IMR-90 (cell line): ENCODE results near the gene L1CAM. TPM values are rescaled to one million over a fixed set of nuclear protein-coding genes. Genes with fewer than 3 reads are reported as not detected.

Source experiments
- ATAC-seq: fragments of 200-7000 bp; cut with Tn5 transposase; 2 replicates; pipeline ENCODE4 v1.9.1; 2020; ENCODE audit warnings: low read depth, mild to moderate bottlenecking, moderate library complexity
- BruUV-seq: library from RNA; stranded (reverse); fragments of 400-500 nt; replicated peaks from 2 replicates; lab custom pipeline; 2021; lab: Mats Ljungman, UMichigan
- CTCF ChIA-PET: fragments of 300-600 bp; formaldehyde crosslinking; extraction: SDS; loops from one replicate; lab custom pipeline; 2021; ENCODE audit warnings: antibody characterized with exemption; lab: Yijun Ruan, JAX
- POLR2A ChIA-PET: fragments of 300-600 bp; sonication (Branson Sonifier 250); formaldehyde crosslinking; loops from one replicate; lab custom pipeline; 2022; ENCODE audit warnings: antibody characterized with exemption; ENCODE audit not compliant: unreplicated experiment; lab: Charles Lee
- DNase-seq: peaks from one replicate; pipeline ENCODE4 v3.0.0; 2013
- H2AFZ ChIP-seq: replicated peaks from 2 replicates; pipeline ENCODE3; 2013; ENCODE audit warnings: low read length, mild to moderate bottlenecking; ENCODE audit not compliant: poor library complexity
- H2AK5ac ChIP-seq: 2 replicates; pipeline ENCODE4 v1.6.1; 2013; ENCODE audit warnings: low read depth, low read length, inconsistent platforms
- H2AK9ac ChIP-seq: replicated peaks from 2 replicates; pipeline ENCODE3; 2013; ENCODE audit warnings: mild to moderate bottlenecking, low read depth, low read length, moderate library complexity; ENCODE audit not compliant: poor library complexity
- H2BK120ac ChIP-seq: 2 replicates; pipeline ENCODE4 v1.6.1; 2013; ENCODE audit warnings: low read depth, low read length, inconsistent platforms
- H2BK15ac ChIP-seq: 3 replicates; pipeline ENCODE4 v1.6.1; 2013; ENCODE audit warnings: low read depth, low read length, inconsistent platforms
- H2BK20ac ChIP-seq: 2 replicates; pipeline ENCODE4 v1.6.1; 2013; ENCODE audit warnings: low read depth, mild to moderate bottlenecking, inconsistent platforms, low read length, moderate library complexity
- H2BK5ac ChIP-seq: 2 replicates; pipeline ENCODE4 v1.6.1; 2013; ENCODE audit warnings: mild to moderate bottlenecking, low read depth, low read length, inconsistent platforms; ENCODE audit not compliant: poor library complexity, severe bottlenecking
- H3K14ac ChIP-seq: replicated peaks from 2 replicates; pipeline ENCODE4 v1.6.1; 2013; ENCODE audit warnings: low read depth, low read length, inconsistent platforms
- H3K18ac ChIP-seq: 2 replicates; pipeline ENCODE4 v1.6.1; 2013; ENCODE audit warnings: low read depth, low read length, control low read depth
- H3K23ac ChIP-seq: 2 replicates; pipeline ENCODE4 v1.6.1; 2013; ENCODE audit warnings: low read depth, low read length, inconsistent platforms
- H3K27ac ChIP-seq: 2 replicates; pipeline ENCODE4 v1.5.1; 2013; ENCODE audit warnings: mild to moderate bottlenecking, control low read depth, low read length; ENCODE audit not compliant: insufficient read depth
- H3K27me3 ChIP-seq: 2 replicates; pipeline ENCODE4 v1.6.1; 2013; ENCODE audit warnings: low read length; ENCODE audit not compliant: control insufficient read depth, insufficient read depth
- H3K36me3 ChIP-seq: 2 replicates; pipeline ENCODE4 v1.6.1; 2013; ENCODE audit warnings: low read length, mixed read lengths; ENCODE audit not compliant: control insufficient read depth, insufficient read depth
- H3K4ac ChIP-seq: 2 replicates; pipeline ENCODE4 v1.6.1; 2013; ENCODE audit warnings: low read depth, low read length, inconsistent platforms
- H3K4me1 ChIP-seq: 2 replicates; pipeline ENCODE4 v1.6.1; 2013; ENCODE audit warnings: low read length, mixed read lengths; ENCODE audit not compliant: control insufficient read depth, insufficient read depth
- H3K4me2 ChIP-seq: 2 replicates; pipeline ENCODE4 v1.6.1; 2013; ENCODE audit warnings: low read depth, mild to moderate bottlenecking, control low read depth, low read length, moderate library complexity
- H3K4me3 ChIP-seq: 2 replicates; pipeline ENCODE4 v1.5.1; 2013; ENCODE audit warnings: low read depth, mild to moderate bottlenecking, control low read depth, low read length, moderate library complexity; ENCODE audit not compliant: insufficient read depth
- H3K56ac ChIP-seq: 2 replicates; pipeline ENCODE4 v1.6.1; 2013; ENCODE audit warnings: low read length, inconsistent platforms; ENCODE audit not compliant: insufficient read depth; ENCODE audit errors: extremely low read depth
- H3K79me1 ChIP-seq, 2 experiments: 2 replicates each; pipeline ENCODE4 v1.6.1; 2013; ENCODE audit warnings: low read length in 2 of 2, inconsistent platforms in 1 of 2, low read depth in 1 of 2
- H3K9ac ChIP-seq: 2 replicates; pipeline ENCODE4 v1.6.1; 2013; ENCODE audit warnings: low read depth, low read length, control low read depth
- H3K9me1 ChIP-seq: 2 replicates; pipeline ENCODE4 v1.6.1; 2013; ENCODE audit warnings: low read length, inconsistent platforms; ENCODE audit not compliant: insufficient read depth
- H3K9me3 ChIP-seq: 2 replicates; pipeline ENCODE4 v1.6.1; 2013; ENCODE audit warnings: low read length; ENCODE audit not compliant: control insufficient read depth, insufficient read depth
- H4K20me1 ChIP-seq: 2 replicates; pipeline ENCODE4 v1.6.1; 2013; ENCODE audit warnings: low read length, inconsistent platforms; ENCODE audit not compliant: insufficient read depth
- H4K5ac ChIP-seq: 2 replicates; pipeline ENCODE4 v1.6.1; 2013; ENCODE audit warnings: mild to moderate bottlenecking, low read depth, low read length, control low read depth
- H4K8ac ChIP-seq, 2 experiments: 2 replicates each; pipeline ENCODE4 v1.6.1; 2013; ENCODE audit warnings: low read depth in 2 of 2, low read length in 2 of 2, control low read depth in 1 of 2, inconsistent platforms in 1 of 2
- H4K91ac ChIP-seq: 2 replicates; pipeline ENCODE4 v1.6.1; 2013; ENCODE audit warnings: low read depth, low read length, inconsistent platforms; ENCODE audit not compliant: insufficient read depth
- BHLHE40 ChIP-seq: fragments of 150-350 bp; IDR thresholded peaks from 2 replicates; pipeline ENCODE4 v1.6.1; 2016; ENCODE audit warnings: mild to moderate bottlenecking, low read depth, low read length
- CEBPB ChIP-seq: IDR thresholded peaks from 2 replicates; pipeline ENCODE4 v1.6.1; 2012; ENCODE audit warnings: low read depth, low read length, improper control_type of control experiment
- MAZ ChIP-seq: IDR thresholded peaks from 2 replicates; pipeline ENCODE4 v1.6.1; 2012; ENCODE audit warnings: low read depth, mild to moderate bottlenecking, low read length, improper control_type of control experiment, moderate library complexity, borderline replicate concordance
- MXI1 ChIP-seq: IDR thresholded peaks from 2 replicates; pipeline ENCODE4 v1.6.1; 2012; ENCODE audit warnings: low read depth, mild to moderate bottlenecking, low read length, moderate library complexity, borderline replicate concordance
- RAD21 ChIP-seq: IDR thresholded peaks from 2 replicates; pipeline ENCODE4 v1.6.1; 2012; ENCODE audit warnings: low read length, improper control_type of control experiment
- RFX5 ChIP-seq: IDR thresholded peaks from 2 replicates; pipeline ENCODE4 v1.8.0; 2012; ENCODE audit warnings: low read depth, mild to moderate bottlenecking, low read length, moderate library complexity
- SMC3 ChIP-seq: fragments of 150-350 bp; IDR thresholded peaks from 2 replicates; pipeline ENCODE4 v1.6.1; 2016; ENCODE audit warnings: low read depth, mild to moderate bottlenecking, antibody characterized with exemption, low read length, moderate library complexity
- WGBS, 2 experiments: methylation state at CpG; one replicate each; pipeline versions ENCODE4 v1.1.5 to v1.1.7; 2013; ENCODE audit warnings: missing lambda C conversion rate in 2 of 2; ENCODE audit not compliant: insufficient read length in 1 of 2; ENCODE audit errors: extremely low coverage in 2 of 2; 5-methylcytosine and 5-hydroxymethylcytosine counted together
- dilution Hi-C: fragments of 300-500 bp; cut with HindIII; formaldehyde crosslinking; loops from one replicate; pipeline ENCODE4 v1.14.3; 2018; ENCODE audit warnings: low sequenced_read_pairs; ENCODE audit not compliant: unreplicated experiment
- in situ Hi-C: fragments of 300-500 bp; cut with MboI; formaldehyde crosslinking; loops from 3 replicates; pipeline ENCODE4 v1.14.3; 2019; ENCODE audit warnings: low sequenced_read_pairs, inconsistent platforms, mixed read lengths
- intact Hi-C: fragments of 100-400 bp; cut with micrococcal nuclease; formaldehyde crosslinking; loops from 2 replicates; pipeline ENCODE4 v1.10.0; 2022
- polyA plus RNA-seq, 3 experiments: library from polyadenylated mRNA; depleted of rRNA; stranded (reverse); fragments of >200 nt; gene quantifications; 2 replicates each; pipeline ENCODE4 v1.2.3, GENCODE V29; 2012; ENCODE audit warnings: low replicate concordance in 1 of 3
- total RNA-seq: library from RNA; depleted of rRNA; stranded (reverse); fragments of >200 nt; gene quantifications from 2 replicates; pipeline ENCODE4 v1.2.3, GENCODE V29; 2012
- TF ChIP-seq, protein P1 (sequence below): fragments of 150-350 bp; IDR thresholded peaks from 2 replicates; pipeline ENCODE4 v1.6.1; 2017; ENCODE audit warnings: mild to moderate bottlenecking, antibody characterized with exemption, low read length, low read depth

Gene L1CAM
- total and polyA plus RNA-seq, 2 of the 4 experiments (the other 2 are of a cell fraction), result 0.36 to 1.9 TPM

DNA sequence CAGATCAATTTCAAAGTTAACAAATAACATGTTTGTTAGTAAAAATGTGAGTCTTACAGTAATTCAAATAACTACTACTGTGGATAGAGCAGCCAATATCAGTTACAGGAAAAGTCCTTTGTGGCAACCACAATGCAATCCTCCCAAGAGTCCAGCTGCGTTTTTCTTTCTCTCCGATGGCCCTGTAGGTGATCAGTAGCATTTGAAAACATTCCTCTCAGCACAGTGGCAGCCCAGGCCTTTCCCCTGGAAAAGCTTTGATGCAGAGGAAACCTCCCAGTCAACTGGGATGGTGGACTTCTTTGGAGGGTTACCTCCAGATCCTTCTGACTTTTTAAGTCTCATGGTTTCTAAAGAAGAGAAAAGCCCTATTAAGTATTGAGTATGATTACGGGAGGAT, 37.6 kb downstream of the L1CAM start:
- Histone ChIP-seq H3K18ac (no peak overlapping the region), H2BK5ac (no peak overlapping the region), H2AFZ (no peak overlapping the region), H3K36me3 (no peaks in the 10 kb centered on the region), H3K56ac (no peak overlapping the region), H2AK5ac (no peak overlapping the region), H3K79me1 (no peaks in the 10 kb centered on the region), H3K9me3 (peaks cover 5% of the 10 kb centered on the region), H4K20me1 (no peaks in the 10 kb centered on the region), H3K27ac (no peak overlapping the region), H3K9ac (no peak overlapping the region), H3K14ac (no peak overlapping the region), H3K4ac (no peak overlapping the region), H3K4me3 (no peak overlapping the region), H3K4me2 (no peak overlapping the region), H4K5ac (no peak overlapping the region), H2AK9ac (no peak overlapping the region), H3K23ac (no peak overlapping the region), H3K27me3 (peaks cover 27% of the 10 kb centered on the region), H4K8ac (no peak overlapping the region), H2BK20ac (no peak overlapping the region), H3K9me1 (no peaks in the 10 kb centered on the region), H3K4me1 (no peaks in the 10 kb centered on the region), H2BK15ac (no peak overlapping the region), H2BK120ac (no peak overlapping the region), H4K91ac (no peak overlapping the region)
- CTCF ChIA-PET, result no interaction called here
- ATAC-seq, result no peak
- dilution Hi-C loops (no loop called here), intact Hi-C loops (no loop called here), in situ Hi-C loops (no loop called here)
- BruUV-seq, result no TSS peak
- WGBS, 2 experiments, result no CpG with 5 or more reads among the region's 3 CpGs
- no peak for DNase-seq
- no peak for TF ChIP-seq MXI1
- TF ChIP-seq SMC3, result no peak
- TF ChIP-seq RAD21, result no peak
- TF ChIP-seq, protein P1, sequence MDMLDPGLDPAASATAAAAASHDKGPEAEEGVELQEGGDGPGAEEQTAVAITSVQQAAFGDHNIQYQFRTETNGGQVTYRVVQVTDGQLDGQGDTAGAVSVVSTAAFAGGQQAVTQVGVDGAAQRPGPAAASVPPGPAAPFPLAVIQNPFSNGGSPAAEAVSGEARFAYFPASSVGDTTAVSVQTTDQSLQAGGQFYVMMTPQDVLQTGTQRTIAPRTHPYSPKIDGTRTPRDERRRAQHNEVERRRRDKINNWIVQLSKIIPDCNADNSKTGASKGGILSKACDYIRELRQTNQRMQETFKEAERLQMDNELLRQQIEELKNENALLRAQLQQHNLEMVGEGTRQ, result no peak
- no peak for TF ChIP-seq CEBPB
- no peak for TF ChIP-seq BHLHE40
- no peak for TF ChIP-seq RFX5
- no peak for TF ChIP-seq MAZ
- POLR2A ChIA-PET, result no interaction called here
